GM19025 (cell line): ENCODE measurements around the gene ZCCHC2.

Experiments used
- ATAC-seq: cut with Tn5 transposase; IDR thresholded peaks from one replicate; pipeline ENCODE4 v1.9.1; 2021; ENCODE audit warnings: mild to moderate bottlenecking, low read depth, moderate library complexity; ENCODE audit not compliant: unreplicated experiment

The ZCCHC2 gene

GRCh38 chr18:62522504-62523254 is at the start of gene ZCCHC2:
Gene ZCCHC2 (plus strand): TSS chr18:62523025. CDS start chr18:62523425, 400 bp downstream.
- peak; percentile 70 for ATAC-seq

DNA sequence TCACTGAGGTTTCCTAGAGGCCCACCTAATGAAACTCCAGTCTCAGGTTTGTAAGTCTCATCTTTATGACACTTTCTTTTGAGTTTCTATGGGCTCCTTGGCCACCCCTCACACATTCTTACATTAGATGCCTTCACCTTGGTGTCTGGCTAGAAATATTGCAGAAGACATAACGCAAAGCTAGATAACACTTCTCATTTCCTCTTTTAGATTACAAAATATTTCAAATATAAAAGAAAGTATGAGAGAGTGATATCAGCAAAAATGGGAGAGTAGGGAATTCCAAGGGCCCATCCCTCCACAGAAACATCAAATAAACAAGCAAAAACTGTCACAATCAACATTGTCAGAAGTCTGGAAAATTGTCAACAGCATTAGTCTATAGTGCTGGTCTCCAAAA is 43.3 kb upstream of the ZCCHC2 start:
- ATAC-seq, result no peak

- ATAC-seq, result no peak
Observed at GRCh38 chr18:62480927-62481326, 41.9 kb upstream of the ZCCHC2 start.

DNA sequence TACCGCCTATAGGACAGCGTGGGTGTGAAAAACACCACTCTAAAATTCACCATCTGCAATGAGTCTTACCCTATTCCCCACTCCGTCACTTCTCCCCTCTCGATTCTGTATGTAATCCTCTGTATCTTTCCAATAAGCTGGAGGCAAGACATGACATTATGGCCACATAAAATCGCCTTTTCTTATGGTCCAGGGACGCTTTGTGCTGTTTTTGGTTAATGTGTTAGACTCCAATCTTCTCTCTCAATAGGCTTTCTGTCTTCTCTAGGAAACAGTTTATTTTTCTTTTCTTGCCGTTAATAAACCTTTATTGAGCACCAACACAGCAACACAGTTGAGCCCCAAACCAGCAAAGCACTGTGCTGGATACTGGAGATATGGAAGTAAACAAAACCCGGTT is 37.9 kb upstream of the ZCCHC2 start:
- no peak for ATAC-seq

- ATAC-seq, result no peak
Observed at GRCh38 chr18:62485684-62486083, 37.1 kb upstream of the ZCCHC2 start.

DNA sequence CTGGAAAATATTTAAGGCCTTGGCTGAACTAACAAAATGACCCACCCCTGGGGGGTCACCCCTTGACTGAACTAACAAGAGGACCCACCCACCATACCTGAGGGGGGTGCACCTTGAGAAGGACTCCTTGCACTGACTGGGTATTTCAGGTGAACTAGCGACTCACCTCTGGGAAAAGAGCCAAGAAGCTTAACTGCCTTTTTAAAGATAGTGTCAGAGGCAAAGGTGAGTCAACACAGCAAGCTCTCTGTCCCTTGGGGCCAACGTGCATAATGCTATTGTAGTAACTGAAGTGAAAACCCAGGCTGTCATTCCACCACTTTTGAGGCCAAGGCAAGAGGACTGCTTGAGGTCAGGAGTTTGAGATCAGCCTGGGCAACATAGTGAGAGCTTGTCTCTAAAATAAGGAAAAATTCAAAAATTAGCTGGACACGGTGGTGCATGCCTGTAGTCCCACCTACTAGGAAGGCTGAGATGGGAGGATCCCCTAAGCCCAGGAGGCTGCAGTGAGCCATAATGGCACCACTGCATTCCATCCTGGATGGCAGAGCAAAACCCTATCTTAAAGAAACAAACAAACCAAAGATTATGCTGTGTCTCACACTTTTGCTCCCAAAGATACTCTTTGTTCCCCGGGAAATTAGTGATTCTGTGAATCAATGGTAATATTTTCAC is 36.4 kb upstream of the ZCCHC2 start:
- ATAC-seq, result no peak

DNA sequence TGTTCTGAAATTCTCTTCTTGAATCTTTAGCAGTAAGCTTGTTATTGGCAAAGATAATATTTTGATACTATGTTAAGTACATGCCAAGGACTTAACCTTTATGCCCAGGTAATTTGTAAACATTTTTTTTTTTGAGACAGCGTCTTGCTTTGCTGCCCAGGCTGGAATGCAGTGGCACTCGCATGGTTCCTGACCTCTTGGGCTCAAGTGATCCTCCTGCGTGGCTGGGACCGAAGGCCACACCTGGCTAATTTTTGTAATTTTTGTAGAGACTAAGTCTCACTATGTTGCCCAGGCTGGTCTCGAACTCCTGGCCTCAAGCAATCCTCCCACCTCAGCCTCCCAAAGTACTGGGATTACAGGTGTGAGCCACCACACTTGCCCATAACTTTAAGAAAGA is 35.7 kb upstream of the ZCCHC2 start:
- ATAC-seq, result no peak

DNA sequence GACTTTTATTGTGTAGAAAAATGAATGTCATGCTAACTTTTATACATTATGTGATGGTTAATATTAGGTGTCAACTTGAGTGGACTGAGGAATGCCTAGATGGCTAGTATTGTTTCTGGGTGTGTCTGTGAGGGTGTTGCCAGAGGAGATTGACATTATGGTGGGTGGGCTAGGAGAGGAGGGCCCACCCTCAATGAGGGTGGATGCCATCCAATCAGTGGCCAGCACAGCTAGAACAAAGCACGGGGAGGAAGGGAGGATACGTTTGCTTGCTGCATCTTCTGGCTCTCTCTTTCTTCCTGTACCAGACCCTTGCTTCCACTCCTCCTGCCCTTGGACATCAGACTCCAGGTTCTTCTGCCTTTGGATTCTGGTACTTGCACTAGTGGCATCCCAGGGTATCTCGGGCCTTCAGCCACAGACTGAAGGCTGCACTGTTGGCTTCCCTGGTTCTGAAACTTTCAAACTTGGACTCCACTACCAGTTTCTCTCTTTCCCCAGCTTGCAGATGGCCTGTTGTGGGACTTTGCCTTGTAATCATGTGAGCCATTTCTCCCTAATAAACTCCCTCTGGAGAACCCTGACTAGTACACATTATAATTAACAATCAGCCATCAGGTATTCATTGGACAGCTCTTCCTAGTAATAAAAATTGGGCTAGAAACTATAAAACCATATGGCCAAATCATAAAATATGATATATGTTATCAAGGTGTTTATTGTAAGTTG is 31.7 kb upstream of the ZCCHC2 start:
- no peak for ATAC-seq

GRCh38 chr18:62493033-62493862 is 29.6 kb upstream of the ZCCHC2 start:
- ATAC-seq, result no peak

GRCh38 chr18:62494764-62495163 is 28.1 kb upstream of the ZCCHC2 start:
- ATAC-seq, result no peak

- ATAC-seq, result no peak
Observed at GRCh38 chr18:62496262-62496661, 26.6 kb upstream of the ZCCHC2 start.

DNA sequence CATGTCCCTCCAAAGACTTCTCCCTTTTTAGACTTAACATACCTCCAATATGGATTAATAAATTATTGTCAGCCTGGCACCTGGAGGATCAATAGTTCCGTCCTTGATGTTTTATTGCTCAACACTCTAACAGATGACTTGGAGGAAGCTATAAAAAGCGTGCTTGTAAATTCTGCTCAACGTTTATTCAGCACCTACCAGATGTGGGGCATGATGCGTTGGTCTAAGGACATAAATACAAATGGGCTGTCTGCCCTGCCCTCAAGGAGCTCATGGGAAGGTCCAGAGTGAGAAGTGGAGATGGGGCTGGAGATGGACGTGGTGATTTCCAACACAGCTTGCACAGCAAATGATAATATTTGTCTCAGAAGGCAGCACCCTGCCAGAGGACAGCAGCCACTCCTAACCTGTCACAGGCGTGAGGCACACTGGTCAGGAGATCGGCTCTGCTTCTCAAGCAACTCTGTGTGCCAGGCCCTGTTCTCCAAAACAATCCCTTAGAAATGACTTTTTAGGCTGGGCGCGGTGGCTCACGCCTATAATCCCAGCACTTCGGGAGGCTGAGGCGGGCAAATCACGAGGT is 25.5 kb upstream of the ZCCHC2 start:
- no peak for ATAC-seq

DNA sequence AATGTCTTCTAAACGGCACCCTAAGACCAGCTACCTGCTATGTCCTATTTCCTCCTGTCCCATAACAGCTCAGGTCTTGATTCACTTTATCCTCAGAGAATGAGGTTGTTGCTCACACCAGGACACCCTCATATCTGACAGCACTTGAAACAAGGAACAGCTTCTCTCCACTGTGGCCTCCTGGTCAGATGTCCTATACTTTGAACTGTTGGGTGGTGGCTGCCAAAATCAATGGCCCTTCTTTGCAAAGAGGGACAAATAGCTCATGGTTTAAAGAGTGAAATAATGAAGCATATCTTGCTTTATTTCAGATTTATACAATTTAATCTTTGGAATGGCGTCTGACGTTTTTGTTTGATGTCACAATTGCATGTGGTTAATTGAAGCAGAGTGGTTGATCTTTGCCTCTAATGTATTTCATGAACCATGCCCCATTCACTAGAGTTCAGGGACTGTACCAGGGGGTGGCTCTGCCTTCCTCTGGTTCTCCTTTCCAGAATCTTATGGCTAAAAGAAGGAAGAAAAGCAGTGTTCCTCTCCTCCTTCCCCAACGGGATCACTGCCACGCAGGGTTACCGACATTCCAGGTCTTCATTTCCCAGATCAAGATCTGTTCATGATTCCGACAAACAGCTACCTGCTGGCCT is 24.1 kb upstream of the ZCCHC2 start:
- ATAC-seq, result no peak

GRCh38 chr18:62499263-62499650 is 23.6 kb upstream of the ZCCHC2 start:
- ATAC-seq, result no peak

- no peak for ATAC-seq
Observed at GRCh38 chr18:62500174-62500573, 22.7 kb upstream of the ZCCHC2 start.

DNA sequence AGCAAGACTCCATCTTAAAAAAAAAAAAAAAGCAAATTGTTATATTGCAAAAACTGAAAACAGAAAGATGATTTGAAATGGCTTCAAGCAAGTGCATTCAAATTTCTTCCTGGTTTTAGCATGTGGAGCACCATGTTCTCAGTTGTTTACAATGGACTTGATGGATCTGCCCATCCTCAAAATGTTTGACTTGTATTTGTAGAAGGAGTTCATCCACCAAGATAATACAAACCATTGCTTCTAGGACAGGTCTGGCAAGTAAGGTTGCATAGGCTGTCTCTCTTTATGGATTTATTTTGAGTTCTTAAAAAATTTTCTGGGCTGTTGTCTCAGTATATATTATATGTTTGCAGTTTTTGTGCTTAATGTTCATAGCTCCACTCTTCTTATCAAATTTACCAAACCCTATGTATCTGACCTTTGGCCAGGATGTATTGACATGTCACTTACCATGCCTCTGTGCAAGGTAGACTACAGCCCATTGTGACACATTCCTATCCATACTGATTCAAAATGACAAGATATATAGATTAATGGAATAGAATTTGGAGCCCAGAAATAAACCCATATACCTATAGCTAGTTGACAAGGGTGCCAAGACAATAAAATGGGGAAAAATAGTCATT is 21.7 kb upstream of the ZCCHC2 start:
- no peak for ATAC-seq

DNA sequence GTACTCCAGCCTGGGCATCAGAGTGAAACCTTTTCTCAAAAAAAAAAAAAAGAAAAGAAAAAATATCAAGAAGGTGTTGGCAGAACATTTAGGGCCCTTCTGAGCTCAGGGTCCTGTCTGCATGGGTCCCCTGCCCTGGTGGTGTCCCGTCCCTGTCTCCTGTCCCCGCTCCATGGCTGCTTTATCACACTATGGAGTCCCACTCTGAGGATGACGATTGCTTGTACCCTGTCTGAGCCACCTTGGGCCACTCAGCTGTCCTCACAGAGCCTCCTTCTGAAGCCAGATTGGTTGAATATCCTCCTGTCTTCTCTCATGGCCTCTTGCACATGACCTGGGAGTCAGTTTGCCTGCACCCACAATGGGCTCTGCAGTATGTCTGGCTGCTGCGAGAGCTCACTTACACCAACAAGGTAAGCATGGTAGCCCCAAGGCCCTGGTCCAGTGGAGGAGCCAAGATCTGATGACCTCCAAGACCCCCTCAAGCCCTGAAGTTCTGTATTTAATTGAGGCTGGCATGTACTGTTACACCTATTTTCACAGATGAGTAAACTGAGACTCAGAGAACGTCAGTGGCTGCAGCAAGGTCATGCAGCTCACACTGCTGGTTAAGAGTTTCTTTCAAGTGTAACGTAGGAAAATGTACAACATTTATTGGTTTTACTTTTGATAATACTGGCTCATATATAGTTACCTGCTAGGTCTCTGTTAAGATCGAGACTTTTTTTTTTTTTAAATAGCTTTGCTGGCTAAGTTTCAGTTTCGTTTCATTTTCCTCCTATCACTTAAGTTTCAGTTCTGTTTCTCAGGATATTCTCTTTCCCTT is 16.9 kb upstream of the ZCCHC2 start:
- peak; percentile 97 for ATAC-seq

DNA sequence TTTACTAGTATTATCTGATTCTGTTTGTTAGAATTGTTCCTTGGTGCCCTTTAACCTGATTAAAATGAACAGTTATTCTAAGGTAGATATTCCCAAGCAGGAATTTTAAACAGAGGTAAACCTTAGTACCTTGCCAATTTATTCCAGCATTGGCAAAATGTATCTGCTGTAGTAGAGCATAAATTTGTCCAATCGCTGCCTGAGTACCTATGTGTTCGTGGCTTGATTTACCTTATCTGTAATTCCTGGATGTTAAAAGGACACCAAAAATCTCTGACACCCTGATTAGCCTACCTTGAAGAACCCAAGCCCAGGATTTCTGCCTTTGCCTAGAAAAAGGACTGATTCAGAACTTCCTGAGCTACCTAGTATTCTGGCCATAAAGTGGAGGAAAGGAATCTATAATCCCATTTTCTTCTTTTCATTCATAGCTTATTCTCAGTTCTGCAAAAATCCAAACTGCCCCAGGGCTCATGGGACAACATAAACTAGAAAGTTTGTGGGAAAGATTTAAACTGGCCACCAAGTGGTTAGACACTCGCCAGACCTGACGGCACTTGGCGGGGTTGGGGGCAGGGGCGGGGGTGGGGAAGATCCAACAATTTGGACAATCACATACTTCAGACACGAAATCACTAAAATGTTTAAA is 16.2 kb upstream of the ZCCHC2 start:
- ATAC-seq, result peak; percentile 5
